GM12878 (cell line): ENCODE data around the gene SFXN1. TPM values are rescaled to one million over a fixed set of nuclear protein-coding genes. Genes with fewer than 3 reads are reported as not detected.

Experiments used
- ATAC-seq: fragments of 200-7000 bp; cut with Tn5 transposase; 3 replicates; pipeline ENCODE4 v1.9.1; 2020; ENCODE audit warnings: mild to moderate bottlenecking, moderate library complexity
- BruUV-seq: library from RNA; stranded (reverse); fragments of 400-500 nt; replicated peaks from 2 replicates; lab custom pipeline; 2021; lab: Mats Ljungman, UMichigan
- CTCF ChIA-PET: fragments of 300-600 bp; sonication (Branson Sonifier 250); formaldehyde crosslinking; extraction: SDS; loops from one replicate; lab custom pipeline; 2021; ENCODE audit warnings: inconsistent platforms; lab: Yijun Ruan, JAX
- POLR2A ChIA-PET: fragments of 350-600 bp; formaldehyde crosslinking; extraction: SDS; loops from one replicate; lab custom pipeline; 2021; ENCODE audit warnings: inconsistent platforms; lab: Charles Lee
- RAD21 ChIA-PET: fragments of 300-600 bp; sonication (Branson Sonifier 250); formaldehyde crosslinking; loops from one replicate; lab custom pipeline; 2023; ENCODE audit warnings: antibody characterized with exemption; ENCODE audit not compliant: unreplicated experiment; lab: Charles Lee
- SMC1A ChIA-PET: fragments of 300-600 bp; sonication (Branson Sonifier 250); formaldehyde crosslinking; loops from one replicate; lab custom pipeline; 2023; ENCODE audit not compliant: unreplicated experiment, uncharacterized antibody; lab: Charles Lee
- DNase-seq: peaks from one replicate; pipeline ENCODE4 v3.0.0-alpha.2; 2011; ENCODE audit warnings: low read depth, low spot score
- FAIRE-seq: peaks from 3 replicates; lab custom pipeline; 2011; peaks lifted over from hg19 to GRCh38; lab: Jason Lieb, UNC
- H2AFZ ChIP-seq: 2 replicates; pipeline ENCODE4 v1.6.0; 2011; ENCODE audit warnings: low read depth, low read length, control low read depth; ENCODE audit not compliant: control insufficient read depth
- H3K27ac ChIP-seq: 2 replicates; pipeline ENCODE4 v1.5.1; 2011; ENCODE audit warnings: control low read depth; ENCODE audit not compliant: control insufficient read depth, insufficient read depth
- H3K27me3 ChIP-seq, 2 experiments: replicated peaks in 1 of 2; 2 replicates each; pipeline versions ENCODE4 v1.6.0 to v1.6.1; 2011; ENCODE audit warnings: low read length in 1 of 2; ENCODE audit not compliant: control insufficient read depth in 2 of 2, insufficient read depth in 2 of 2
- H3K36me3 ChIP-seq, 2 experiments: 2 replicates each; pipeline ENCODE4 v1.5.1; 2011; ENCODE audit warnings: low read length in 1 of 2; ENCODE audit not compliant: control insufficient read depth in 2 of 2, insufficient read depth in 2 of 2
- H3K4me1 ChIP-seq: 2 replicates; pipeline ENCODE4 v1.6.1; 2011; ENCODE audit warnings: mild to moderate bottlenecking, low read length, moderate library complexity, mixed read lengths; ENCODE audit not compliant: control insufficient read depth, insufficient read depth
- H3K4me2 ChIP-seq: 2 replicates; pipeline ENCODE4 v1.6.0; 2011; ENCODE audit warnings: control low read depth; ENCODE audit not compliant: control insufficient read depth, insufficient read depth
- H3K4me3 ChIP-seq: fragments of 200-600 bp; sonication (generic); 2 replicates; pipeline ENCODE4 v1.5.1; 2016
- H3K79me2 ChIP-seq: 2 replicates; pipeline ENCODE4 v1.6.0; 2011; ENCODE audit warnings: low read length; ENCODE audit not compliant: control insufficient read depth, insufficient read depth
- H3K9ac ChIP-seq: 2 replicates; pipeline ENCODE4 v1.8.0; 2011; ENCODE audit warnings: low read length, control low read depth, mixed read lengths; ENCODE audit not compliant: control insufficient read depth, insufficient read depth
- H3K9me3 ChIP-seq: replicated peaks from 3 replicates; pipeline ENCODE4 v1.5.1; 2011; ENCODE audit warnings: mild to moderate bottlenecking, low read length; ENCODE audit not compliant: control insufficient read depth, insufficient read depth
- H4K20me1 ChIP-seq: 2 replicates; pipeline ENCODE4 v1.6.0; 2011; ENCODE audit not compliant: control insufficient read depth, insufficient read depth
- BHLHE40 ChIP-seq, 2 experiments: fragments of 450-650 bp in 1 of 2; IDR thresholded peaks; 2 replicates each; pipeline ENCODE4 v1.6.1; 2011 to 2017; ENCODE audit warnings: low read depth in 2 of 2, borderline replicate concordance in 1 of 2, improper control_type of control experiment in 1 of 2, low read length in 1 of 2, mild to moderate bottlenecking in 1 of 2
- BMI1 ChIP-seq: fragments of 450-650 bp; IDR thresholded peaks from 2 replicates; pipeline ENCODE4 v1.6.1; 2016; ENCODE audit warnings: mild to moderate bottlenecking, moderate library complexity, borderline replicate concordance
- CHD1 ChIP-seq: IDR thresholded peaks from 2 replicates; pipeline ENCODE4 v1.6.1; 2012; ENCODE audit warnings: low read depth, low read length, improper control_type of control experiment
- ESRRA ChIP-seq: IDR thresholded peaks from 2 replicates; pipeline ENCODE4 v1.6.1; 2012; ENCODE audit warnings: mild to moderate bottlenecking, low read length, improper control_type of control experiment
- HDGF ChIP-seq: fragments of 450-650 bp; IDR thresholded peaks from 2 replicates; pipeline ENCODE4 v1.6.1; 2016; ENCODE audit warnings: antibody characterized with exemption
- LARP7 ChIP-seq: fragments of 450-650 bp; IDR thresholded peaks from 2 replicates; pipeline ENCODE4 v1.6.1; 2017; ENCODE audit warnings: mild to moderate bottlenecking
- MEF2B ChIP-seq: fragments of 450-650 bp; IDR thresholded peaks from 2 replicates; pipeline ENCODE4 v1.6.1; 2018; ENCODE audit warnings: mild to moderate bottlenecking, moderate library complexity; ENCODE audit not compliant: partially characterized antibody, poor library complexity, severe bottlenecking
- MYB ChIP-seq: fragments of 150-350 bp; IDR thresholded peaks from 2 replicates; pipeline ENCODE4 v1.6.1; 2014; ENCODE audit warnings: mild to moderate bottlenecking, low read depth, low read length, borderline replicate concordance
- POLR2A ChIP-seq: IDR thresholded peaks from 2 replicates; pipeline ENCODE4 v1.6.1; 2011; ENCODE audit warnings: low read depth, mild to moderate bottlenecking, low read length
- SREBF2 ChIP-seq: IDR thresholded peaks from 2 replicates; pipeline ENCODE4 v1.6.1; 2012; ENCODE audit warnings: mild to moderate bottlenecking, low read length
- TCF7 ChIP-seq: IDR thresholded peaks from 2 replicates; pipeline ENCODE4 v1.6.1; 2014; ENCODE audit warnings: antibody characterized with exemption, borderline replicate concordance
- USF1 ChIP-seq: IDR thresholded peaks from 2 replicates; pipeline ENCODE4 v1.6.1; 2011; ENCODE audit warnings: borderline replicate concordance, low read depth, mild to moderate bottlenecking, moderate library complexity, mixed read lengths, low read length; ENCODE audit not compliant: insufficient read depth; ENCODE audit errors: extremely low read length
- YBX1 ChIP-seq: fragments of 450-650 bp; IDR thresholded peaks from 2 replicates; pipeline ENCODE4 v1.6.1; 2016; ENCODE audit warnings: antibody characterized with exemption
- ZBED1 ChIP-seq: IDR thresholded peaks from 2 replicates; pipeline ENCODE4 v1.6.1; 2016; ENCODE audit warnings: borderline replicate concordance
- WGBS: methylation state at CpG from one replicate; pipeline ENCODE4 v1.1.6; 2016; ENCODE audit warnings: low lambda C conversion rate; ENCODE audit not compliant: insufficient replicate concordance, insufficient coverage; ENCODE audit errors: missing lambda C conversion rate; 5-methylcytosine and 5-hydroxymethylcytosine counted together
- in situ Hi-C: fragments of 300-500 bp; cut with MboI; formaldehyde crosslinking; loops from 9 replicates; pipeline ENCODE4 v1.14.3; 2018; ENCODE audit warnings: mixed read lengths
- intact Hi-C: fragments of 100-400 bp; cut with micrococcal nuclease; formaldehyde crosslinking; loops from one replicate; pipeline ENCODE4 v1.14.2; 2022; ENCODE audit not compliant: unreplicated experiment
- polyA plus RNA-seq, 11 experiments: library from polyadenylated mRNA; depleted of rRNA in 4 of 11; unstranded in 6 of 11; stranded (reverse) in 5 of 11; fragments of >200 nt; fragmentation: Nextera tagmentation in 4 of 11; fragmentation: Illumina TruSeq in 1 of 11; extraction: Ambion mirVana in 4 of 11; extraction: Trizol in 1 of 11; gene quantifications; 1 replicate in 1 of 11; 2 replicates in 10 of 11; pipeline versions ENCODE4 v1.2.1 to v1.2.3, GENCODE V29; 2011 to 2016; ENCODE audit warnings: inconsistent platforms in 2 of 11, missing spikeins in 2 of 11, low read depth in 1 of 11
- total RNA-seq, 4 experiments: library from RNA; depleted of rRNA in 3 of 4; stranded (reverse); fragments of >200 nt in 3 of 4; fragmentation: Illumina TruSeq in 1 of 4; extraction: Trizol in 1 of 4; gene quantifications; 2 replicates each; pipeline versions ENCODE4 v1.2.1 to v1.2.3, GENCODE V29; 2013 to 2021
- TF ChIP-seq, protein P1 (sequence below): fragments of 450-650 bp; IDR thresholded peaks from 2 replicates; pipeline ENCODE4 v1.6.1; 2017; ENCODE audit warnings: low read depth, mild to moderate bottlenecking, moderate library complexity
- TF ChIP-seq, protein P2 (sequence below): fragments of 150-350 bp; IDR thresholded peaks from 2 replicates; pipeline ENCODE4 v1.6.1; 2016; ENCODE audit warnings: low read depth, low read length

SFXN1 gene
- total and polyA plus RNA-seq, 10 of the 15 experiments (the other 5 are each of a cell fraction or from before 2014, with no cell fraction given): 18.0 to 248 (median 103) TPM

GRCh38 chr5:175560011-175560410 is 81.7 kb downstream of the SFXN1 start (continued):
- TF ChIP-seq USF1 (no peak), POLR2A (no peak), BHLHE40 (IDR thresholded peaks at IDR 0.05; ENCODE audit: borderline replicate concordance in 1 of 2, low read depth in 2 of 2, low read length in 1 of 2) (no peak), BMI1 (no peak), MYB (no peak), LARP7 (no peak), YBX1 (no peak), CHD1 (no peak), ESRRA (no peak)
- TF ChIP-seq, protein P1, sequence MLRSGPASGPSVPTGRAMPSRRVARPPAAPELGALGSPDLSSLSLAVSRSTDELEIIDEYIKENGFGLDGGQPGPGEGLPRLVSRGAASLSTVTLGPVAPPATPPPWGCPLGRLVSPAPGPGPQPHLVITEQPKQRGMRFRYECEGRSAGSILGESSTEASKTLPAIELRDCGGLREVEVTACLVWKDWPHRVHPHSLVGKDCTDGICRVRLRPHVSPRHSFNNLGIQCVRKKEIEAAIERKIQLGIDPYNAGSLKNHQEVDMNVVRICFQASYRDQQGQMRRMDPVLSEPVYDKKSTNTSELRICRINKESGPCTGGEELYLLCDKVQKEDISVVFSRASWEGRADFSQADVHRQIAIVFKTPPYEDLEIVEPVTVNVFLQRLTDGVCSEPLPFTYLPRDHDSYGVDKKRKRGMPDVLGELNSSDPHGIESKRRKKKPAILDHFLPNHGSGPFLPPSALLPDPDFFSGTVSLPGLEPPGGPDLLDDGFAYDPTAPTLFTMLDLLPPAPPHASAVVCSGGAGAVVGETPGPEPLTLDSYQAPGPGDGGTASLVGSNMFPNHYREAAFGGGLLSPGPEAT: no peak

DNA sequence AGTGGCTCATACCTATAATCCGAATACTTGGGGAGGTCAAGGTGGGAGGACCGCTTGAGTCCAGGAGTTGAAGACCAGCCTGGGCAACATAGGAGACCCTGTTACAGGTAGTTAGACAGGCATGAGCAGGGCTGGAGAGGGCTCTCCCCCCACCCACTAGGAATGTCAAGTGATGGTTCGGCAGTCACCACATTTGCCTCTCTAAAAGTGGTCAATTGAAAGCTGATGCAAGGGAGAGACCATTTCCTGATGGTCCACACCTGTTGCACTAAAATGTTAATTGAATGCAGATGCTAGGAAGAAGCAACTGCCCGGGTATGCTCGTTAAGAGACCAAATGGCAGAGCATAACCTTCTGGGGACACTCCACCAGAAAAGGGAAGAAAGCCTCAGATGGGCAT is 82.7 kb downstream of the SFXN1 start:
- CTCF ChIA-PET: no interaction called here
- BruUV-seq: no TSS peak
- RAD21 ChIA-PET: no interaction called here
- DNase-seq: no peak
- Histone ChIP-seq H4K20me1 (no peaks in the 10 kb centered on the region), H2AFZ (no peak overlapping the region), H3K4me1 (no peaks in the 10 kb centered on the region), H3K27ac (no peak overlapping the region), H3K9ac (no peak overlapping the region), H3K36me3 (no peaks in the 10 kb centered on the region), H3K4me3 (no peak overlapping the region), H3K4me2 (no peak overlapping the region), H3K9me3 (no peaks in the 10 kb centered on the region), H3K79me2 (no peaks in the 10 kb centered on the region), H3K27me3 (peaks cover 0 to 2% of the 10 kb centered on the region in 2 experiments; a peak in 2 of 4 replicates)
- intact Hi-C loops (no loop called here), in situ Hi-C loops (no loop called here)
- POLR2A ChIA-PET: no interaction called here
- FAIRE-seq: no peak
- SMC1A ChIA-PET: no interaction called here
- no peak for ATAC-seq
- WGBS: 48% methylated on average over 5 of the region's 5 CpGs
- TF ChIP-seq TCF7 (no peak), MEF2B (no peak), HDGF (no peak), ZBED1 (no peak), SREBF2 (no peak)
- TF ChIP-seq, protein P2, sequence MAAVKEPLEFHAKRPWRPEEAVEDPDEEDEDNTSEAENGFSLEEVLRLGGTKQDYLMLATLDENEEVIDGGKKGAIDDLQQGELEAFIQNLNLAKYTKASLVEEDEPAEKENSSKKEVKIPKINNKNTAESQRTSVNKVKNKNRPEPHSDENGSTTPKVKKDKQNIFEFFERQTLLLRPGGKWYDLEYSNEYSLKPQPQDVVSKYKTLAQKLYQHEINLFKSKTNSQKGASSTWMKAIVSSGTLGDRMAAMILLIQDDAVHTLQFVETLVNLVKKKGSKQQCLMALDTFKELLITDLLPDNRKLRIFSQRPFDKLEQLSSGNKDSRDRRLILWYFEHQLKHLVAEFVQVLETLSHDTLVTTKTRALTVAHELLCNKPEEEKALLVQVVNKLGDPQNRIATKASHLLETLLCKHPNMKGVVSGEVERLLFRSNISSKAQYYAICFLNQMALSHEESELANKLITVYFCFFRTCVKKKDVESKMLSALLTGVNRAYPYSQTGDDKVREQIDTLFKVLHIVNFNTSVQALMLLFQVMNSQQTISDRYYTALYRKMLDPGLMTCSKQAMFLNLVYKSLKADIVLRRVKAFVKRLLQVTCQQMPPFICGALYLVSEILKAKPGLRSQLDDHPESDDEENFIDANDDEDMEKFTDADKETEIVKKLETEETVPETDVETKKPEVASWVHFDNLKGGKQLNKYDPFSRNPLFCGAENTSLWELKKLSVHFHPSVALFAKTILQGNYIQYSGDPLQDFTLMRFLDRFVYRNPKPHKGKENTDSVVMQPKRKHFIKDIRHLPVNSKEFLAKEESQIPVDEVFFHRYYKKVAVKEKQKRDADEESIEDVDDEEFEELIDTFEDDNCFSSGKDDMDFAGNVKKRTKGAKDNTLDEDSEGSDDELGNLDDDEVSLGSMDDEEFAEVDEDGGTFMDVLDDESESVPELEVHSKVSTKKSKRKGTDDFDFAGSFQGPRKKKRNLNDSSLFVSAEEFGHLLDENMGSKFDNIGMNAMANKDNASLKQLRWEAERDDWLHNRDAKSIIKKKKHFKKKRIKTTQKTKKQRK: no peak
